ENCODE measurements around the gene CIDEA. TPM values are rescaled to one million over a fixed set of nuclear protein-coding genes. Genes with fewer than 3 reads are reported as not detected.
"Not testable (repeated sequence)": the region's sequence is repeated elsewhere in the genome, so short reads cannot be mapped to it uniquely, and the experiment has no call there.

CIDEA gene, protein sequence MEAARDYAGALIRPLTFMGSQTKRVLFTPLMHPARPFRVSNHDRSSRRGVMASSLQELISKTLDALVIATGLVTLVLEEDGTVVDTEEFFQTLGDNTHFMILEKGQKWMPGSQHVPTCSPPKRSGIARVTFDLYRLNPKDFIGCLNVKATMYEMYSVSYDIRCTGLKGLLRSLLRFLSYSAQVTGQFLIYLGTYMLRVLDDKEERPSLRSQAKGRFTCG
- total RNA-seq, result 100 to 1,000 TPM in 1 of 3 donors, 10 to 100 TPM in 2; 32.4 to 461 (median 68.6) TPM

GRCh38 chr18:12254136-12254819 lies at the start of gene CIDEA:
Gene CIDEA, plus strand, starts transcription at chr18:12254361. Its CDS starts 23 bp downstream, at chr18:12254384.
- no peak for TF ChIP-seq POLR2AphosphoS5 (IDR thresholded peaks at IDR 0.05)
- TF ChIP-seq, protein P1, sequence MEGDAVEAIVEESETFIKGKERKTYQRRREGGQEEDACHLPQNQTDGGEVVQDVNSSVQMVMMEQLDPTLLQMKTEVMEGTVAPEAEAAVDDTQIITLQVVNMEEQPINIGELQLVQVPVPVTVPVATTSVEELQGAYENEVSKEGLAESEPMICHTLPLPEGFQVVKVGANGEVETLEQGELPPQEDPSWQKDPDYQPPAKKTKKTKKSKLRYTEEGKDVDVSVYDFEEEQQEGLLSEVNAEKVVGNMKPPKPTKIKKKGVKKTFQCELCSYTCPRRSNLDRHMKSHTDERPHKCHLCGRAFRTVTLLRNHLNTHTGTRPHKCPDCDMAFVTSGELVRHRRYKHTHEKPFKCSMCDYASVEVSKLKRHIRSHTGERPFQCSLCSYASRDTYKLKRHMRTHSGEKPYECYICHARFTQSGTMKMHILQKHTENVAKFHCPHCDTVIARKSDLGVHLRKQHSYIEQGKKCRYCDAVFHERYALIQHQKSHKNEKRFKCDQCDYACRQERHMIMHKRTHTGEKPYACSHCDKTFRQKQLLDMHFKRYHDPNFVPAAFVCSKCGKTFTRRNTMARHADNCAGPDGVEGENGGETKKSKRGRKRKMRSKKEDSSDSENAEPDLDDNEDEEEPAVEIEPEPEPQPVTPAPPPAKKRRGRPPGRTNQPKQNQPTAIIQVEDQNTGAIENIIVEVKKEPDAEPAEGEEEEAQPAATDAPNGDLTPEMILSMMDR (IDR thresholded peaks at IDR 0.05), result no peak
- TF ChIP-seq POLR2A (IDR thresholded peaks at IDR 0.05), result no peak
- no peak within 1 kb of the TSS for H3K27ac ChIP-seq
- H3K9me3 ChIP-seq, result no peaks in the 10 kb centered on the region
- H3K27me3 ChIP-seq, result peaks cover 5 to 21% of the 10 kb centered on the region in 2 donors
- H3K4me3 ChIP-seq, result peak within 1 kb of the TSS; percentile 29 to 61 (median 41)
- H3K4me1 ChIP-seq, result peaks cover 0 to 7% of the 10 kb centered on the region in 2 donors
- no peak for DNase-seq (ENCODE audit: low spot score in 2 of 2)
- H3K36me3 ChIP-seq, result no peaks in the 10 kb centered on the region
- intact Hi-C loops (cut with DNase I; ENCODE audit: low total_unique reads), result no loop called here

DNA sequence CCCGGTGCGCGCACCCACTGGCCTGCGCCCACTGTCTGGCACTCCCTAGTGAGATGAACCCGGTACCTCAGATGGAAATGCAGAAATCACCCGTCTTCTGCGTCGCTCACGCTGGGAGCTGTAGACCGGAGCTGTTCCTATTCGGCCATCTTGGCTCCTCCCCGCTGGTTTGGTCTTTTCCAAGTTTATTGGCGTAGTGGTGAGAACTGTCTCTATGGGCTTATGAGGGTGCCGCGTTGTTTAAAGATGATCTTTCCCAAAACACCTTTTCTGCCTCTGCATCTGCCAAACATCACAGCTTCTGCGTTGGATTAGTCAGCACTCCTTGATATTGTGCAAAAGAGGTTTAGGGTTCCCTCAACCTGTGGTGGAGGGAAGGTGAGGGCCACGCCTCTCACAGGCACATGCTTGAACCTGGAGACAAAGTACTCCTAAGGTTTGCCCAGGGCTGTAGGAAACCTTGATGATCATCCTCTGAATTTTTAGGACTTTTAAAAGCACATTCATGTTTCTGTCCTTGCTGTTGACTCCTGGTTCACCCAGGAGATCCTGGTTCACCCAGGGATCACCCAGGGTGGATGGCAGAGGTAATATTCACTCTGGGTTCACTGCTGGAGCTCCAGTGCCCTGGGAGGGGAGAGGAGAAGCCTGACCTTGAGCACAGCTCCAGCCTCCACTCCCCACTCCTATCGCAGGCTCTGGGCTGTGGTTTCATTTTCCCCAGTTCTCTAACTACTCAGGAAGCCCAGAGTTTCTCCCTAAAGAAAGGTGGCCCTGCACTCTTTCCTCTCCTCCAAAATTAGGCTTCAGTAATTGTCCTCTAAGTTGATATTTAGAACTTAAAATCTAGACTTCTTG lies 45.6 kb upstream of the CIDEA start:
- H3K27ac ChIP-seq; H3K4me3 ChIP-seq; H3K36me3 ChIP-seq; DNase-seq (ENCODE audit: low spot score in 2 of 2); H3K27me3 ChIP-seq; H3K4me1 ChIP-seq; intact Hi-C loops (cut with DNase I; ENCODE audit: low total_unique reads); H3K9me3 ChIP-seq: not testable (repeated sequence)

DNA sequence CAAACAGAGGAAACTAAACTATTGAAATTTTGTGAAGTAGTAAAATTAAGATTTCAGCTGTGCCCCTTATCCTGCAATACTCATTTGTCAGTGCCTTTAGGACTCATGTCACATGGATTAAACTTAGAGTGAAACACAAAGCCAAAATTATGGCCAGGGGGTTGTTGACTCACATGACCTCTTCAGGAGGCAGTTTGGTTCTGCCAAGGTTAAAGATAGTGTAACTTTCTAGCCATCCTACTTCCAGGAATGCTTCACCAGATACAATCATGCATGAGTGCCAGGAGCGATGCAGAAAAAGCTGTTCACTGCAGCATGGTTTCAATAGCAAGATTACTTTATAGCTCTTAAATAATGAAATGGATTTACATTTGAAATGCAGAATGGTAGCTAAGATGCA lies 41.9 kb upstream of the CIDEA start:
- DNase-seq (ENCODE audit: low spot score in 2 of 2); H3K9me3 ChIP-seq; intact Hi-C loops (cut with DNase I; ENCODE audit: low total_unique reads); H3K36me3 ChIP-seq; H3K27me3 ChIP-seq; H3K27ac ChIP-seq; H3K4me1 ChIP-seq; H3K4me3 ChIP-seq: not testable (repeated sequence)

GRCh38 chr18:12214296-12215005 lies 39.7 kb upstream of the CIDEA start:
- intact Hi-C loops (cut with DNase I; ENCODE audit: low total_unique reads); H3K27me3 ChIP-seq; H3K27ac ChIP-seq; H3K36me3 ChIP-seq; H3K9me3 ChIP-seq; H3K4me3 ChIP-seq; H3K4me1 ChIP-seq; DNase-seq (ENCODE audit: low spot score in 2 of 2): not testable (repeated sequence)

- H3K4me3 ChIP-seq; H3K27ac ChIP-seq; intact Hi-C loops (cut with DNase I; ENCODE audit: low total_unique reads); DNase-seq (ENCODE audit: low spot score in 2 of 2); H3K4me1 ChIP-seq; H3K9me3 ChIP-seq; H3K36me3 ChIP-seq; H3K27me3 ChIP-seq: not testable (repeated sequence)
These were observed 37.7 kb upstream of the CIDEA start for GRCh38 chr18:12216471-12216870.

GRCh38 chr18:12218603-12219002 lies 35.6 kb upstream of the CIDEA start:
- H3K27ac ChIP-seq; H3K4me1 ChIP-seq; intact Hi-C loops (cut with DNase I; ENCODE audit: low total_unique reads); H3K27me3 ChIP-seq; DNase-seq (ENCODE audit: low spot score in 2 of 2); H3K36me3 ChIP-seq; H3K4me3 ChIP-seq; H3K9me3 ChIP-seq: not testable (repeated sequence)

DNA sequence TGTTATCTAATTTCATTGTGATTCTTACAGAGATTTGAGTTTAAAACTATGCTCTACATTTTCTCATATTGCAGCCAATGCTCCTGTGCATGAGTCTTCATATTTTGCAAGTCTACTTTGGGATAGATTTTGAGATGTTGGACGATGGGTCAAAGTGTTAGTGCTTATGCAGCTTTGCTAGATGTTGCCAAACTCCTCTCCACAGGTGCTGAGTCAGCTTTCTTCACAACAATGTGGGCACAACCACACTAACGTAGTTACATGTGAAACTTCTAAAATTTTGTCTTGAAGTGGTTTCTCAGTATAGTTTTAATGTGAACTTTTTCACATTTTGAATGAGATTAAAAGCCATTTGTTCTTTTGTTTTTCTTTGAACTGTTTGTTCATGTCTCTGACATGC lies 32.1 kb upstream of the CIDEA start:
- H3K4me1 ChIP-seq; H3K27ac ChIP-seq; H3K4me3 ChIP-seq; H3K36me3 ChIP-seq; H3K27me3 ChIP-seq; DNase-seq (ENCODE audit: low spot score in 2 of 2); H3K9me3 ChIP-seq; intact Hi-C loops (cut with DNase I; ENCODE audit: low total_unique reads): not testable (repeated sequence)

DNA sequence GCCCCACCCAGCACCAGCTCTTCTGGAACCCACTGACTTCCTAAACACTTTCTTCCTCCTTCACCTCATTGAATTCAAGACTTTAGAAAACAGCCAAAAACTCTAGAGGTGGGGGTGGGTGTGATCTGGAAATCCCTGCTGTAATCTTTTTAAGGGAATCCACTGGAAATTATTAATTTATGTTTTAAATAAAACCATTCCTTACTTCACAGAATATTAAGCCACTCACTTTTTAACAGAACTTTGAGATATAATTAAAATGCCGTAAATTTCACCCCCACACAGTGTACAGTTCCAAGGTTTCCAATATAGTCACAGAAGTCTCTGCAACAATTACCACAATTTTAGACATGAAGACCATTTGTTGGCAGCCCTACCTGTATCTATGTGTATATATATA lies 30.8 kb upstream of the CIDEA start:
- H3K27me3 ChIP-seq; H3K9me3 ChIP-seq; H3K4me1 ChIP-seq; H3K27ac ChIP-seq; DNase-seq (ENCODE audit: low spot score in 2 of 2); H3K36me3 ChIP-seq; intact Hi-C loops (cut with DNase I; ENCODE audit: low total_unique reads); H3K4me3 ChIP-seq: not testable (repeated sequence)

GRCh38 chr18:12226807-12227206 lies 27.4 kb upstream of the CIDEA start:
- H3K4me3 ChIP-seq; intact Hi-C loops (cut with DNase I; ENCODE audit: low total_unique reads); H3K9me3 ChIP-seq; H3K27me3 ChIP-seq; H3K4me1 ChIP-seq; H3K36me3 ChIP-seq; DNase-seq (ENCODE audit: low spot score in 2 of 2); H3K27ac ChIP-seq: not testable (repeated sequence)

DNA sequence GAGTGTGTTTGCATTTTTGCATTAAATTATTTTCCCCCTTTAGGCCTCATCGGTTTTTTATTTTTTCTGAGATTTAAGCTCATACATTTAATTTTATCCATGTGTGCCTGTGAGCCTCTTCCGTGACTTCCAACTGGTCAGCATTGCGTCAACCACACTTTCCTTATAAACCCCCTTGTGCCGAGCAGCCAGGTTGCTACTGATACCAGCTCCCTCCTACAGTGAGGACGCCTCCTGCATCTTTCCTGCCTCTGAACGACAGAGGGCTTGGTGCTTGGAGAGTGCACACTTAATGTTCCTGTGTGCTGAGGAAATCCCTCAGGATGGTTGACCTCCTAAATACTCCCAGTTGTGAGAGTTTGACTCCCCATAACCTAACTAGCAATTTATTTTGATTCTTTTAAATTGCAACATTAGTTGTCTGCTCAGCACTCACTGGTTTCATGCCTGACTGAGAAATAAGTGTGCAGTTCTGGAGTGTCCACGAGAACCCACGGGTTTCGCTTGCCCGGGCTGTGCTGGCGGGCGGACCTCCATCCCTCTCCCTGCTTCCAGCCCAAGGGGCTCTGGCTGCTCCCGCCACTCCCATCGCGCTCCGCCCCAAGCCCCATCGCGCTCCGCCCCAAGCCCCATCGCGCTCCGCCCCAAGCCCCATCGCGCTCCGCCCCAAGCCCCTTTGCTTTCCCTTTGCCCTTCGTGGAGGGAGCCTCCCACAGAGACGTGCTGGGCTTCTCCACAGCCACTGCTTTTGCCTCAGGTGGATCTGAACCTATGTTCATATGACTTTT lies 26.6 kb upstream of the CIDEA start:
- H3K9me3 ChIP-seq; H3K27ac ChIP-seq; DNase-seq (ENCODE audit: low spot score in 2 of 2); H3K36me3 ChIP-seq; intact Hi-C loops (cut with DNase I; ENCODE audit: low total_unique reads); H3K4me3 ChIP-seq; H3K4me1 ChIP-seq; H3K27me3 ChIP-seq: not testable (repeated sequence)

- H3K4me3 ChIP-seq; H3K27me3 ChIP-seq; H3K9me3 ChIP-seq; H3K4me1 ChIP-seq; H3K36me3 ChIP-seq; intact Hi-C loops (cut with DNase I; ENCODE audit: low total_unique reads); DNase-seq (ENCODE audit: low spot score in 2 of 2); H3K27ac ChIP-seq: not testable (repeated sequence)
These were observed 25.9 kb upstream of the CIDEA start for GRCh38 chr18:12228308-12228707.

All from breast epithelium (tissue), 4 donors.